ENCODE results near the gene C16orf92.

Gene C16orf92

GRCh38 chr16:30068333-30068732, 45.3 kb downstream of the C16orf92 start:
- no peak overlapping the region for H3K4me3 ChIP-seq (ENCODE audit: low read length)

GRCh38 chr16:30068750-30069610, 46.0 kb downstream of the C16orf92 start:
- DNase-seq (ENCODE audit: low read depth, low spot score) = no peak
- no peak overlapping the region for H3K4me3 ChIP-seq (ENCODE audit: low read length)

More at GRCh38 chr16:30068333-30068732, 45.3 kb downstream of the C16orf92 start:
- DNase-seq (ENCODE audit: low read depth, low spot score) = no peak

GRCh38 chr16:30069611-30070462, 46.8 kb downstream of the C16orf92 start:
- no peak for DNase-seq (ENCODE audit: low read depth, low spot score)
- no peak overlapping the region for H3K4me3 ChIP-seq (ENCODE audit: low read length)

- H3K4me3 ChIP-seq (ENCODE audit: low read length) = no peak overlapping the region
- no peak for DNase-seq (ENCODE audit: low read depth, low spot score)
Observed at GRCh38 chr16:30070490-30070889, 47.5 kb downstream of the C16orf92 start.
